ENCODE data around the gene B3GALT4.

DNA sequence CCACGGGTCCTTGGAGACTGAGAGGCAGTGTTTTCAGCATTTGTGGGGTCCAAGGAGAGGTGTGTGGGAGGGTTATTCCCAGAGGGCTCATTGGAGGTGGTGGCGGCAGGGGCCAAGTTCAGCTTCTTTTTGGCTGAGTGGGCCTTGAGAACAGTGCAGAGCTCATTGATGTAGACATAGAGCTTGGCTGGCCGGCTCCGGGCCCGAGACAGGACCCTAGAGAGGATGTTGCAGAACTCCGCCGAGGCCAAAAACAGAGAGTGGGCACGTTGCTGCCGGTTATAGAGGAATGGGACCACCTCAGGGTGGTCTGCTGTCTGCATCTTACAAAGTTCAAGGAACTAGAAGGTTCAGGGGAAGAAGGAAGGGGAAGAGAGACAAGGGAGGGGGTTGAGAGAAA lies 44.3 kb downstream of the B3GALT4 start:
- TF ChIP-seq, protein P1, sequence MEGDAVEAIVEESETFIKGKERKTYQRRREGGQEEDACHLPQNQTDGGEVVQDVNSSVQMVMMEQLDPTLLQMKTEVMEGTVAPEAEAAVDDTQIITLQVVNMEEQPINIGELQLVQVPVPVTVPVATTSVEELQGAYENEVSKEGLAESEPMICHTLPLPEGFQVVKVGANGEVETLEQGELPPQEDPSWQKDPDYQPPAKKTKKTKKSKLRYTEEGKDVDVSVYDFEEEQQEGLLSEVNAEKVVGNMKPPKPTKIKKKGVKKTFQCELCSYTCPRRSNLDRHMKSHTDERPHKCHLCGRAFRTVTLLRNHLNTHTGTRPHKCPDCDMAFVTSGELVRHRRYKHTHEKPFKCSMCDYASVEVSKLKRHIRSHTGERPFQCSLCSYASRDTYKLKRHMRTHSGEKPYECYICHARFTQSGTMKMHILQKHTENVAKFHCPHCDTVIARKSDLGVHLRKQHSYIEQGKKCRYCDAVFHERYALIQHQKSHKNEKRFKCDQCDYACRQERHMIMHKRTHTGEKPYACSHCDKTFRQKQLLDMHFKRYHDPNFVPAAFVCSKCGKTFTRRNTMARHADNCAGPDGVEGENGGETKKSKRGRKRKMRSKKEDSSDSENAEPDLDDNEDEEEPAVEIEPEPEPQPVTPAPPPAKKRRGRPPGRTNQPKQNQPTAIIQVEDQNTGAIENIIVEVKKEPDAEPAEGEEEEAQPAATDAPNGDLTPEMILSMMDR (conservative IDR thresholded peaks at IDR 0.05; ENCODE audit: low read length): no peak
- TF ChIP-seq EZH2phosphoT487 (IDR thresholded peaks at IDR 0.05; ENCODE audit: borderline replicate concordance): no peak
